H9 (cell line): Measurements from ENCODE around the gene CSMD2. TPM values are rescaled to one million over a fixed set of nuclear protein-coding genes. Genes with fewer than 3 reads are reported as not detected.

ENCODE experiments used
- DNase-seq: peaks from one replicate; pipeline ENCODE4 v3.0.0-alpha.2; 2017
- H2AFZ ChIP-seq: one replicate; pipeline ENCODE4 v1.6.1; 2013; ENCODE audit warnings: mild to moderate bottlenecking, low read length, control low read depth, moderate library complexity
- H2AK5ac ChIP-seq: 2 replicates; pipeline ENCODE4 v1.6.1; 2013; ENCODE audit warnings: low read length, control low read depth, mixed read lengths; ENCODE audit not compliant: insufficient read length
- H2BK120ac ChIP-seq: one replicate; pipeline ENCODE4 v1.6.1; 2013; ENCODE audit warnings: low read depth, mild to moderate bottlenecking, low read length, control low read depth, inconsistent platforms; ENCODE audit not compliant: poor library complexity, severe bottlenecking
- H2BK12ac ChIP-seq: 2 replicates; pipeline ENCODE4 v1.6.1; 2013; ENCODE audit warnings: low read length, control low read depth, mixed read lengths, low read depth; ENCODE audit not compliant: insufficient read length
- H2BK15ac ChIP-seq: 2 replicates; pipeline ENCODE4 v1.6.1; 2013; ENCODE audit warnings: low read depth, low read length, control low read depth
- H2BK20ac ChIP-seq: one replicate; pipeline ENCODE4 v1.6.1; 2013; ENCODE audit warnings: low read depth, mild to moderate bottlenecking, low read length, control low read depth, inconsistent platforms; ENCODE audit not compliant: poor library complexity, severe bottlenecking
- H2BK5ac ChIP-seq: 2 replicates; pipeline ENCODE4 v1.6.1; 2013; ENCODE audit warnings: low read length, control low read depth, mixed read lengths; ENCODE audit not compliant: insufficient read length
- H3K14ac ChIP-seq: 2 replicates; pipeline ENCODE4 v1.6.1; 2013; ENCODE audit warnings: low read length, control low read depth; ENCODE audit not compliant: insufficient read depth
- H3K18ac ChIP-seq: 2 replicates; pipeline ENCODE4 v1.6.1; 2013; ENCODE audit warnings: low read depth, mild to moderate bottlenecking, mixed read lengths, low read length, control low read depth; ENCODE audit not compliant: insufficient read length
- H3K23ac ChIP-seq: 2 replicates; pipeline ENCODE4 v1.6.1; 2013; ENCODE audit warnings: low read length, control low read depth, mixed read lengths, low read depth; ENCODE audit not compliant: insufficient read length
- H3K23me2 ChIP-seq: 2 replicates; pipeline ENCODE4 v1.6.1; 2013; ENCODE audit warnings: low read depth, mild to moderate bottlenecking, mixed read lengths, low read length, control low read depth; ENCODE audit not compliant: insufficient read length, poor library complexity, severe bottlenecking
- H3K27ac ChIP-seq: 2 replicates; pipeline ENCODE4 v1.5.1; 2013; ENCODE audit warnings: low read length, control low read depth, mixed read lengths, low read depth; ENCODE audit not compliant: insufficient read length
- H3K27me3 ChIP-seq: 2 replicates; pipeline ENCODE4 v1.6.1; 2013; ENCODE audit warnings: low read length, control low read depth, inconsistent platforms; ENCODE audit not compliant: insufficient read depth
- H3K4ac ChIP-seq: 2 replicates; pipeline ENCODE4 v1.6.1; 2013; ENCODE audit warnings: low read depth, mild to moderate bottlenecking, control low read depth, inconsistent platforms, low read length, moderate library complexity
- H3K4me1 ChIP-seq: 2 replicates; pipeline ENCODE4 v1.6.1; 2013; ENCODE audit warnings: low read length, control low read depth, inconsistent platforms; ENCODE audit not compliant: insufficient read depth
- H3K4me2 ChIP-seq: 2 replicates; pipeline ENCODE4 v1.6.1; 2013; ENCODE audit warnings: low read length, control low read depth, mixed read lengths; ENCODE audit not compliant: insufficient read length, insufficient read depth
- H3K56ac ChIP-seq: 2 replicates; pipeline ENCODE4 v1.6.1; 2013; ENCODE audit warnings: low read depth, mild to moderate bottlenecking, mixed read lengths, low read length, control low read depth; ENCODE audit not compliant: insufficient read length
- H3K79me1 ChIP-seq: 2 replicates; pipeline ENCODE4 v1.6.1; 2013; ENCODE audit warnings: low read depth, mild to moderate bottlenecking, moderate library complexity, low read length, control low read depth, inconsistent platforms; ENCODE audit not compliant: insufficient read depth, poor library complexity, severe bottlenecking
- H3K79me2 ChIP-seq: 2 replicates; pipeline ENCODE4 v1.6.1; 2013; ENCODE audit warnings: low read length, control low read depth, inconsistent platforms; ENCODE audit not compliant: insufficient read depth
- H3K9ac ChIP-seq: 2 replicates; pipeline ENCODE4 v1.6.1; 2013; ENCODE audit warnings: low read length, control low read depth, mixed read lengths; ENCODE audit not compliant: insufficient read length; ENCODE audit errors: extremely low read depth
- H3K9me3 ChIP-seq: one replicate; pipeline ENCODE4 v1.6.1; 2013; ENCODE audit warnings: low read depth, low read length, inconsistent platforms; ENCODE audit not compliant: control insufficient read depth
- H3T11ph ChIP-seq: one replicate; pipeline ENCODE4 v1.6.1; 2013; ENCODE audit warnings: mild to moderate bottlenecking, low read length, control low read depth, inconsistent platforms
- H4K20me1 ChIP-seq: one replicate; pipeline ENCODE4 v1.6.1; 2013; ENCODE audit not compliant: control insufficient read depth, insufficient read length, insufficient read depth
- H4K5ac ChIP-seq: 2 replicates; pipeline ENCODE4 v1.6.1; 2013; ENCODE audit warnings: low read depth, mild to moderate bottlenecking, mixed read lengths, low read length, control low read depth; ENCODE audit not compliant: insufficient read length
- H4K8ac ChIP-seq: replicated peaks from 2 replicates; pipeline ENCODE4 v1.6.1; 2013; ENCODE audit warnings: low read length, control low read depth, mixed read lengths, low read depth; ENCODE audit not compliant: insufficient read length
- H4K91ac ChIP-seq: 2 replicates; pipeline ENCODE4 v1.6.1; 2013; ENCODE audit warnings: low read depth, mild to moderate bottlenecking, moderate library complexity, mixed read lengths, low read length, control low read depth; ENCODE audit not compliant: insufficient read length
- H3K27ac Mint-ChIP-seq, 3 experiments: 2 replicates in 2 of 3; 3 replicates in 1 of 3; pipeline ENCODE4 v1.8.0; 2020 to 2021; ENCODE audit warnings: mixed read lengths in 3 of 3, mild to moderate bottlenecking in 1 of 3, moderate library complexity in 1 of 3
- H3K27me3 Mint-ChIP-seq: 2 replicates; pipeline ENCODE4 v1.8.0; 2021; ENCODE audit warnings: low read depth, mild to moderate bottlenecking, moderate library complexity, mixed read lengths
- H3K36me3 Mint-ChIP-seq, 3 experiments: 2 replicates in 2 of 3; 3 replicates in 1 of 3; pipeline ENCODE4 v1.8.0; 2020 to 2021; ENCODE audit warnings: low read depth in 3 of 3, mixed read lengths in 3 of 3; ENCODE audit not compliant: insufficient read depth in 1 of 3
- H3K4me1 Mint-ChIP-seq, 2 experiments: 2 replicates each; pipeline ENCODE4 v1.8.0; 2020; ENCODE audit warnings: mixed read lengths in 2 of 2
- H3K4me3 Mint-ChIP-seq, 2 experiments: 2 replicates in 1 of 2; 3 replicates in 1 of 2; pipeline ENCODE4 v1.8.0; 2020 to 2021; ENCODE audit warnings: mild to moderate bottlenecking in 2 of 2, mixed read lengths in 2 of 2, moderate library complexity in 1 of 2
- H3K9me3 Mint-ChIP-seq, 2 experiments: 2 replicates in 1 of 2; 3 replicates in 1 of 2; pipeline ENCODE4 v1.8.0; 2020; ENCODE audit warnings: mild to moderate bottlenecking in 2 of 2, mixed read lengths in 2 of 2, moderate library complexity in 1 of 2
- WGBS: extraction: QIAGEN DNeasy Blood & Tissue Kit; methylation state at CpG from one replicate; pipeline ENCODE4 v1.1.7; 2013; ENCODE audit warnings: missing lambda C conversion rate, low lambda C conversion rate, mixed read lengths; ENCODE audit not compliant: insufficient read length; ENCODE audit errors: extremely low coverage; 5-methylcytosine and 5-hydroxymethylcytosine counted together
- total RNA-seq: library from RNA; stranded (reverse); gene quantifications from 2 replicates; pipeline ENCODE4 v1.2.1, GENCODE V29; 2021
- TF ChIP-seq, protein P1 (sequence below): fragments of 200-600 bp; sonication (generic); conservative IDR thresholded peaks from 3 replicates; pipeline ENCODE4 v1.8.0; 2021; ENCODE audit warnings: antibody characterized with exemption, mild to moderate bottlenecking

The CSMD2 gene
- total RNA-seq, 1 experiment from 2014 or later: 6.4 TPM

DNA sequence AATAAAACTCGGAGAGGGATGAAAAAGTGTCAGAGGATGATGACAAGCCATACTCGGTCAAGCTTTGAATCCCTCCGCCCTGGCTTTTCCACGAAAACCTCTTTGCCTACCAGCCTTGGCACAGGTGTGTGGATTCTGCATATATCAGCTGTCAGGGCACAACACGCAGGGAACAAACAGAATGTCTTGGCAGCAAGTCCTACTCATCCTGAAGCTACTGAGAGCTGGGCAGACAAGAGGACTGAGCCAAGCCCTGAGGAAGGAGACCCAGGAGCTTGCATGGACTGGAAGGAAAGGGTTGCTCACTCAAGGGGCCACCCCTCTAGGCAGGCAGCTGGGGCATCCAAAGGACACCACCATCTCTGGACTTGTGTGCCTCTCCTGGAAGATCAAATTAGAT lies 168.7 kb downstream of the CSMD2 start:
- H3K4me3 Mint-ChIP-seq: no peak overlapping the region
- TF ChIP-seq, protein P1, sequence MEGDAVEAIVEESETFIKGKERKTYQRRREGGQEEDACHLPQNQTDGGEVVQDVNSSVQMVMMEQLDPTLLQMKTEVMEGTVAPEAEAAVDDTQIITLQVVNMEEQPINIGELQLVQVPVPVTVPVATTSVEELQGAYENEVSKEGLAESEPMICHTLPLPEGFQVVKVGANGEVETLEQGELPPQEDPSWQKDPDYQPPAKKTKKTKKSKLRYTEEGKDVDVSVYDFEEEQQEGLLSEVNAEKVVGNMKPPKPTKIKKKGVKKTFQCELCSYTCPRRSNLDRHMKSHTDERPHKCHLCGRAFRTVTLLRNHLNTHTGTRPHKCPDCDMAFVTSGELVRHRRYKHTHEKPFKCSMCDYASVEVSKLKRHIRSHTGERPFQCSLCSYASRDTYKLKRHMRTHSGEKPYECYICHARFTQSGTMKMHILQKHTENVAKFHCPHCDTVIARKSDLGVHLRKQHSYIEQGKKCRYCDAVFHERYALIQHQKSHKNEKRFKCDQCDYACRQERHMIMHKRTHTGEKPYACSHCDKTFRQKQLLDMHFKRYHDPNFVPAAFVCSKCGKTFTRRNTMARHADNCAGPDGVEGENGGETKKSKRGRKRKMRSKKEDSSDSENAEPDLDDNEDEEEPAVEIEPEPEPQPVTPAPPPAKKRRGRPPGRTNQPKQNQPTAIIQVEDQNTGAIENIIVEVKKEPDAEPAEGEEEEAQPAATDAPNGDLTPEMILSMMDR: no peak
- no peak overlapping the region for H3K27ac ChIP-seq
- no peak overlapping the region for H2BK15ac ChIP-seq
- DNase-seq: no peak
- H2BK120ac ChIP-seq: no peak overlapping the region
- H3K14ac ChIP-seq: no peak overlapping the region; the same call in 1 of the 2 replicates
- no peak overlapping the region for H4K91ac ChIP-seq
- peak overlapping the region in 1 of 3 experiments; percentile 37; a peak in 1 of 7 replicates for H3K27ac Mint-ChIP-seq
- H3K56ac ChIP-seq: no peak overlapping the region
- H2BK20ac ChIP-seq: no peak overlapping the region
- H3K23ac ChIP-seq: no peak overlapping the region
- no peak overlapping the region for H2BK12ac ChIP-seq
- H3K4me2 ChIP-seq: no peak overlapping the region
- H4K20me1 ChIP-seq: no peaks in the 10 kb centered on the region
- no peaks in the 10 kb centered on the region for H3K23me2 ChIP-seq
- no peaks in the 10 kb centered on the region for H3K79me1 ChIP-seq
- H2BK5ac ChIP-seq: no peak overlapping the region
- peaks cover 2% of the 10 kb centered on the region; the same call in 1 of the 2 replicates for H3K27me3 Mint-ChIP-seq
- H3K9ac ChIP-seq: no peak overlapping the region
- H3T11ph ChIP-seq: no peak overlapping the region
- no peak overlapping the region for H4K5ac ChIP-seq
- H3K4ac ChIP-seq: no peak overlapping the region
- no peak overlapping the region for H2AFZ ChIP-seq
- H3K27me3 ChIP-seq: no peaks in the 10 kb centered on the region
- H3K36me3 Mint-ChIP-seq: no peaks in the 10 kb centered on the region
- no peak overlapping the region for H2AK5ac ChIP-seq
- no peaks in the 10 kb centered on the region for H3K79me2 ChIP-seq
- no peak overlapping the region for H3K18ac ChIP-seq
- H3K4me1 ChIP-seq: no peaks in the 10 kb centered on the region
- H3K4me1 Mint-ChIP-seq: peaks cover 11 to 18% of the 10 kb centered on the region in 2 experiments
- H4K8ac ChIP-seq: no peak overlapping the region
- WGBS: no CpG with 5 or more reads among the region's 5 CpGs
- no peaks in the 10 kb centered on the region for H3K9me3 Mint-ChIP-seq
- no peaks in the 10 kb centered on the region for H3K9me3 ChIP-seq
